ENCODE data around the gene RTN4R. TPM values are rescaled to one million over a fixed set of nuclear protein-coding genes. Genes with fewer than 3 reads are reported as not detected.

RTN4R gene
- total RNA-seq, 4 donors from 2014 or later: 5.0 to 12.9 TPM; not detected in 2

GRCh38 chr22:20295262-20296064, 27.3 kb upstream of the RTN4R start:
- TF ChIP-seq POLR2A (IDR thresholded peaks at IDR 0.05): no peak
- TF ChIP-seq CTCF (IDR thresholded peaks at IDR 0.05): no peak
- H3K36me3 ChIP-seq: no peaks in the 10 kb centered on the region
- H3K4me3 ChIP-seq: no peak overlapping the region
- H3K9me3 ChIP-seq: no peaks in the 10 kb centered on the region
- no peak for DNase-seq
- H3K4me1 ChIP-seq: peaks cover 0 to 9% of the 10 kb centered on the region in 2 donors
- intact Hi-C loops (cut with DNase I; ENCODE audit: low total_unique reads): no loop called here
- no peaks in the 10 kb centered on the region for H3K27me3 ChIP-seq
- H3K27ac ChIP-seq: no peak overlapping the region

GRCh38 chr22:20292673-20293232, 24.6 kb upstream of the RTN4R start:
- intact Hi-C loops (cut with DNase I; ENCODE audit: low total_unique reads): no loop called here
- H3K27ac ChIP-seq: no peak overlapping the region

GRCh38 chr22:20292108-20292507, 24.0 kb upstream of the RTN4R start:
- DNase-seq: no peak
- Histone ChIP-seq H3K9me3 (no peaks in the 10 kb centered on the region), H3K36me3 (no peaks in the 10 kb centered on the region), H3K27ac (no peak overlapping the region), H3K27me3 (no peaks in the 10 kb centered on the region), H3K4me1 (no peaks in the 10 kb centered on the region), H3K4me3 (no peak overlapping the region)
- TF ChIP-seq CTCF (IDR thresholded peaks at IDR 0.05) (no peak), POLR2A (IDR thresholded peaks at IDR 0.05) (no peak)
- intact Hi-C loops (cut with DNase I; ENCODE audit: low total_unique reads): no loop called here

More at GRCh38 chr22:20292673-20293232, 24.6 kb upstream of the RTN4R start:
- H3K4me1 ChIP-seq: no peaks in the 10 kb centered on the region
- no peaks in the 10 kb centered on the region for H3K9me3 ChIP-seq
- DNase-seq: no peak
- H3K36me3 ChIP-seq: no peaks in the 10 kb centered on the region
- no peaks in the 10 kb centered on the region for H3K27me3 ChIP-seq
- H3K4me3 ChIP-seq: no peak overlapping the region
- TF ChIP-seq CTCF (IDR thresholded peaks at IDR 0.05): no peak
- no peak for TF ChIP-seq POLR2A (IDR thresholded peaks at IDR 0.05)

- no peak overlapping the region for H3K27ac ChIP-seq
- H3K4me1 ChIP-seq: no peaks in the 10 kb centered on the region
- no peak for TF ChIP-seq POLR2A (IDR thresholded peaks at IDR 0.05)
- TF ChIP-seq CTCF (IDR thresholded peaks at IDR 0.05): no peak
- no peaks in the 10 kb centered on the region for H3K27me3 ChIP-seq
- H3K9me3 ChIP-seq: no peaks in the 10 kb centered on the region
- intact Hi-C loops (cut with DNase I; ENCODE audit: low total_unique reads): no loop called here
- H3K4me3 ChIP-seq: no peak overlapping the region
- no peak for DNase-seq
- H3K36me3 ChIP-seq: no peaks in the 10 kb centered on the region
Measured at GRCh38 chr22:20291604-20292063, 23.5 kb upstream of the RTN4R start.

GRCh38 chr22:20291249-20291586, 23.1 kb upstream of the RTN4R start:
- Histone ChIP-seq H3K4me3 (no peak overlapping the region), H3K36me3 (no peaks in the 10 kb centered on the region), H3K9me3 (no peaks in the 10 kb centered on the region), H3K4me1 (no peaks in the 10 kb centered on the region), H3K27ac (no peak overlapping the region), H3K27me3 (no peaks in the 10 kb centered on the region)
- intact Hi-C loops (cut with DNase I; ENCODE audit: low total_unique reads): no loop called here
- TF ChIP-seq CTCF (IDR thresholded peaks at IDR 0.05) (no peak), POLR2A (IDR thresholded peaks at IDR 0.05) (no peak)
- no peak for DNase-seq

Measured in uterus (tissue), 4 donors.